PC-9 (cell line): Measurements from ENCODE around the gene LRG1. TPM values are rescaled to one million over a fixed set of nuclear protein-coding genes. Genes with fewer than 3 reads are reported as not detected.

ENCODE experiments used
- BruUV-seq: library from RNA; stranded (reverse); fragments of 400-500 nt; replicated peaks from 2 replicates; lab custom pipeline; 2021; lab: Mats Ljungman, UMichigan
- CTCF ChIA-PET: fragments of 300-600 bp; sonication (Branson Sonifier 250); formaldehyde crosslinking; loops from one replicate; lab custom pipeline; 2022; ENCODE audit warnings: antibody characterized with exemption; lab: Charles Lee
- POLR2A ChIA-PET: fragments of 300-600 bp; sonication (Branson Sonifier 250); formaldehyde crosslinking; loops from one replicate; lab custom pipeline; 2022; ENCODE audit warnings: antibody characterized with exemption; ENCODE audit not compliant: unreplicated experiment; lab: Charles Lee
- DNase-seq, 2 experiments: peaks; one replicate each; pipeline versions ENCODE4 v3.0.0 to v3.0.0-alpha.2; 2015 to 2022; ENCODE audit warnings: mixed read lengths in 1 of 2
- H2AFZ ChIP-seq: fragments of 200-600 bp; sonication (generic); 2 replicates; pipeline ENCODE4 v1.8.1; 2017; ENCODE audit warnings: antibody characterized with exemption
- H3F3A ChIP-seq: fragments of 200-600 bp; sonication (generic); 2 replicates; pipeline ENCODE4 v1.8.1; 2017; ENCODE audit warnings: antibody characterized with exemption, mild to moderate bottlenecking, low read depth; ENCODE audit not compliant: insufficient read depth
- H3K27ac ChIP-seq: fragments of 200-600 bp; sonication (generic); 2 replicates; pipeline ENCODE4 v1.6.1; 2016; ENCODE audit warnings: mixed run types
- H3K27me3 ChIP-seq: fragments of 200-600 bp; sonication (generic); 2 replicates; pipeline ENCODE4 v1.6.1; 2016; ENCODE audit warnings: low read depth, mixed run types; ENCODE audit not compliant: insufficient read depth
- H3K36me3 ChIP-seq: fragments of 200-600 bp; sonication (generic); 2 replicates; pipeline ENCODE4 v1.6.1; 2016; ENCODE audit warnings: low read depth, mixed run types
- H3K4me1 ChIP-seq: fragments of 200-600 bp; sonication (generic); replicated peaks from 2 replicates; pipeline ENCODE4 v1.6.1; 2016; ENCODE audit warnings: mixed run types; ENCODE audit not compliant: insufficient read depth
- H3K4me2 ChIP-seq: fragments of 200-600 bp; sonication (generic); 2 replicates; pipeline ENCODE4 v1.6.1; 2017; ENCODE audit warnings: mixed run types
- H3K4me3 ChIP-seq: fragments of 200-600 bp; sonication (generic); 2 replicates; pipeline ENCODE4 v1.6.1; 2016; ENCODE audit warnings: mixed run types
- H3K79me2 ChIP-seq: fragments of 200-600 bp; sonication (generic); 2 replicates; pipeline ENCODE4 v1.6.1; 2017; ENCODE audit warnings: low read depth, mixed run types
- H3K9me2 ChIP-seq: fragments of 200-600 bp; sonication (generic); 2 replicates; pipeline ENCODE4 v1.8.1; 2017; ENCODE audit warnings: mild to moderate bottlenecking; ENCODE audit not compliant: insufficient read depth
- H3K9me3 ChIP-seq: fragments of 200-600 bp; sonication (generic); 2 replicates; pipeline ENCODE4 v1.8.1; 2016; ENCODE audit warnings: low read depth; ENCODE audit not compliant: insufficient read depth
- H4K20me1 ChIP-seq: fragments of 200-600 bp; sonication (generic); 2 replicates; pipeline ENCODE4 v1.8.1; 2017; ENCODE audit not compliant: insufficient read depth
- EZH2 ChIP-seq: fragments of 200-600 bp; sonication (generic); IDR thresholded peaks from 2 replicates; pipeline ENCODE4 v1.8.0; 2017; ENCODE audit warnings: antibody characterized with exemption, low read depth
- intact Hi-C: fragments of 100-400 bp; cut with micrococcal nuclease; formaldehyde crosslinking; loops from one replicate; pipeline ENCODE4 v1.10.0; 2022; ENCODE audit not compliant: unreplicated experiment
- total RNA-seq: library from RNA; stranded (reverse); gene quantifications from 2 replicates; pipeline ENCODE4 v1.2.3, GENCODE V29; 2021
- TF ChIP-seq, protein P1 (sequence below): fragments of 200-600 bp; sonication (generic); conservative IDR thresholded peaks from 2 replicates; pipeline ENCODE4 v1.6.1; 2017; ENCODE audit warnings: mixed run types, antibody characterized with exemption, mild to moderate bottlenecking, moderate library complexity

The LRG1 gene
- total RNA-seq, 1 experiment from 2014 or later: 25.6 TPM

DNA sequence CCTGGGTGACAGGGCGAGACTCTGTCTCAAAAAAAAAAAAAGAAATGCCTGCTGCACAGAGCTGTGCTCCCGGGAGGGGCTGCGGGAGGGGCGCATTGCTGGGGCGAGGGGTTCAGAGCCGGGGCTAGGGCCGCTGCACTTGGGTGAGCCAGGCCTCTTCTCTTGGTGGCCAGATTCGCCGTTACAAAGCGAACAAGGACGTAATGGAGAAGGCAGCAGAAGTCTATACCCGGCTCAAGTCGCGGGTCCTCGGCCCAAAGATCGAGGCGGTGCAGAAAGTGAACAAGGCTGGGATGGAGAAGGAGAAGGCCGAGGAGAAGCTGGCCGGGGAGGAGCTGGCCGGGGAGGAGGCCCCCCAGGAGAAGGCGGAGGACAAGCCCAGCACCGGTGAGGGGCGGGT is 40.5 kb downstream of the LRG1 start:
- Histone ChIP-seq H3K9me2 (no peaks in the 10 kb centered on the region), H4K20me1 (no peaks in the 10 kb centered on the region), H3K27ac (no peak overlapping the region), H3K79me2 (no peaks in the 10 kb centered on the region), H3F3A (no peaks in the 10 kb centered on the region), H3K4me2 (no peak overlapping the region), H3K27me3 (no peaks in the 10 kb centered on the region), H3K4me3 (no peak overlapping the region), H3K4me1 (no peaks in the 10 kb centered on the region), H3K9me3 (no peaks in the 10 kb centered on the region), H3K36me3 (no peaks in the 10 kb centered on the region), H2AFZ (no peak overlapping the region)
- TF ChIP-seq, protein P1, sequence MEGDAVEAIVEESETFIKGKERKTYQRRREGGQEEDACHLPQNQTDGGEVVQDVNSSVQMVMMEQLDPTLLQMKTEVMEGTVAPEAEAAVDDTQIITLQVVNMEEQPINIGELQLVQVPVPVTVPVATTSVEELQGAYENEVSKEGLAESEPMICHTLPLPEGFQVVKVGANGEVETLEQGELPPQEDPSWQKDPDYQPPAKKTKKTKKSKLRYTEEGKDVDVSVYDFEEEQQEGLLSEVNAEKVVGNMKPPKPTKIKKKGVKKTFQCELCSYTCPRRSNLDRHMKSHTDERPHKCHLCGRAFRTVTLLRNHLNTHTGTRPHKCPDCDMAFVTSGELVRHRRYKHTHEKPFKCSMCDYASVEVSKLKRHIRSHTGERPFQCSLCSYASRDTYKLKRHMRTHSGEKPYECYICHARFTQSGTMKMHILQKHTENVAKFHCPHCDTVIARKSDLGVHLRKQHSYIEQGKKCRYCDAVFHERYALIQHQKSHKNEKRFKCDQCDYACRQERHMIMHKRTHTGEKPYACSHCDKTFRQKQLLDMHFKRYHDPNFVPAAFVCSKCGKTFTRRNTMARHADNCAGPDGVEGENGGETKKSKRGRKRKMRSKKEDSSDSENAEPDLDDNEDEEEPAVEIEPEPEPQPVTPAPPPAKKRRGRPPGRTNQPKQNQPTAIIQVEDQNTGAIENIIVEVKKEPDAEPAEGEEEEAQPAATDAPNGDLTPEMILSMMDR: no peak
- no peak for TF ChIP-seq EZH2
- CTCF ChIA-PET: no interaction called here
- BruUV-seq: no TSS peak
- DNase-seq: no peak
- POLR2A ChIA-PET: interaction anchor here (0.7 kb wide), 1 partner anchor 98 kb away, joined by 5 read pairs; no protein-coding TSS in a partner anchor
- intact Hi-C loops: no loop called here

DNA sequence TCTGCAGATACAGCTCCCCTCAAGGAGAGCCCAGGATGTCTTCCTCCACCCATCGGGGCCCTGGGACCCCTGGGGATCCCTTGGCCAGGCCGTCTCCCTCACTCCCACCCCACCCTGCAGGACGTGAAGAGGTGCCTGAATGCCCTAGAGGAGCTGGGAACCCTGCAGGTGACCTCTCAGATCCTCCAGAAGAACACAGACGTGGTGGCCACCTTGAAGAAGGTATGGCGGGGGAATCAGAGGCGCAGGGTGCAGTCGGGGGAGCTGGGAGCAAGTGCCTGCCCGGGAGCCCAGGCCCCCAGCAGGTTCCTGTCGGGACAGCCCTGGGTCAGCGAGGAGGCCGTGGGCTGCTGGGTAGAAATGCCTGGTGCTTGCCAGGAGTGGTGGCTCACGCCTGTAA is 41.1 kb downstream of the LRG1 start:
- Histone ChIP-seq H3K27ac (no peak overlapping the region), H2AFZ (no peak overlapping the region), H3K4me1 (no peaks in the 10 kb centered on the region), H3K36me3 (no peaks in the 10 kb centered on the region), H3K27me3 (no peaks in the 10 kb centered on the region), H4K20me1 (no peaks in the 10 kb centered on the region), H3K9me2 (no peaks in the 10 kb centered on the region), H3K4me2 (no peak overlapping the region), H3K79me2 (no peaks in the 10 kb centered on the region), H3F3A (no peaks in the 10 kb centered on the region), H3K9me3 (no peaks in the 10 kb centered on the region), H3K4me3 (no peak overlapping the region)
- ChIA-PET POLR2A (no interaction called here), CTCF (no interaction called here)
- no peak for DNase-seq
- TF ChIP-seq, protein P1: no peak
- TF ChIP-seq EZH2: no peak
- intact Hi-C loops: no loop called here
- no TSS peak for BruUV-seq

DNA sequence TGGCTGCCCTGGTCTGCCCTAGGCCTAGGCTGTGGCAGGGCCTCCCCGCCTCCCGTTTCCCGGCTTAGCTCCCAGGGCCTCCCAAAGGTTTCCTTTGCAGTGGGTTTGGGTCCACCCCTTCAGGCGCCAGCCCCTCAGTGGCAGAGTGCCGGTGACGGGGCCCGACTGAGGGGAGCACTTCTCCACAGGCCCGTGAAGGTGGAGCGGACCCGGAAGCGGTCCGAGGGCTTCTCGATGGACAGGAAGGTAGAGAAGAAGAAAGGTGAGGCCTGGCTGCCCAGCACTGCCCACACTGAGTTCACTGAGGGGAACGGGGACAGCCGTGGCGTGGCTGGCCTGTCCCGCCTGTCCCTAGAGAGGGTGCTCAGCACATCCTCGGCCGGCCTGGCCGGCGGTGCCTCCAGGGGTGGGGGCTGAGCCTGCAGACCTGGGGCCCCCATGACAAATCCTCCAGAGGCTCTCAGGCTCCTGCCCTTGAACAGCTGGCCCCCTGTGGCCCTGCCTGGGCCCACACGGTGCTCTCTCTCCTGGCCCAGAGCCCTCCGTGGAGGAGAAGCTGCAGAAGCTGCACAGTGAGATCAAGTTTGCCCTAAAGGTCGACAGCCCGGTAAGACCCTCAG is 42.0 kb downstream of the LRG1 start:
- H3K4me3 ChIP-seq: no peak overlapping the region
- BruUV-seq: no TSS peak
- H3K9me2 ChIP-seq: no peaks in the 10 kb centered on the region
- H3K36me3 ChIP-seq: no peaks in the 10 kb centered on the region
- no peaks in the 10 kb centered on the region for H4K20me1 ChIP-seq
- DNase-seq: no peak
- no peaks in the 10 kb centered on the region for H3F3A ChIP-seq
- H3K4me2 ChIP-seq: no peak overlapping the region
- POLR2A ChIA-PET: no interaction called here
- no peak overlapping the region for H2AFZ ChIP-seq
- no peaks in the 10 kb centered on the region for H3K4me1 ChIP-seq
- TF ChIP-seq, protein P1: no peak
- TF ChIP-seq EZH2: no peak
- CTCF ChIA-PET: no interaction called here
- intact Hi-C loops: no loop called here
- no peaks in the 10 kb centered on the region for H3K9me3 ChIP-seq
- no peaks in the 10 kb centered on the region for H3K27me3 ChIP-seq
- H3K79me2 ChIP-seq: no peaks in the 10 kb centered on the region
- no peak overlapping the region for H3K27ac ChIP-seq
